ENCODE measurements around the gene TMX1. TPM values are rescaled to one million over a fixed set of nuclear protein-coding genes. Genes with fewer than 3 reads are reported as not detected.

Gene TMX1
- total RNA-seq, 2 donors from 2014 or later, result 23.2 to 29.1 TPM

- H3K27me3 ChIP-seq (replicated peaks; ENCODE audit: insufficient read depth), result no peaks in the 10 kb centered on the region
- no peaks in the 10 kb centered on the region for H3K9me3 ChIP-seq
- no peak for DNase-seq (ENCODE audit: low spot score)
- no peak for TF ChIP-seq CTCF (IDR thresholded peaks at IDR 0.05)
- no peak for TF ChIP-seq POLR2A (IDR thresholded peaks at IDR 0.05)
- TF ChIP-seq POLR2AphosphoS5 (IDR thresholded peaks at IDR 0.05), result no peak
- intact Hi-C loops (cut with DNase I), result no loop called here
- no peak overlapping the region for H3K27ac ChIP-seq
- H3K4me3 ChIP-seq, result no peak overlapping the region
- no peaks in the 10 kb centered on the region for H3K4me1 ChIP-seq (replicated peaks)
- 88% methylated on average over 6 of the region's 6 CpGs for WGBS
- H3K36me3 ChIP-seq, result no peaks in the 10 kb centered on the region
Observed at GRCh38 chr14:51295646-51296263, 55.7 kb downstream of the TMX1 start.

- intact Hi-C loops (cut with DNase I), result no loop called here
- no peak for TF ChIP-seq POLR2A (IDR thresholded peaks at IDR 0.05)
- no peak for TF ChIP-seq POLR2AphosphoS5 (IDR thresholded peaks at IDR 0.05)
- no peak for TF ChIP-seq CTCF (IDR thresholded peaks at IDR 0.05)
- no peak for DNase-seq (ENCODE audit: low spot score)
- H3K4me3 ChIP-seq, result no peak overlapping the region
- no peak overlapping the region for H3K27ac ChIP-seq
- no peaks in the 10 kb centered on the region for H3K9me3 ChIP-seq
- WGBS, result 98% methylated on average over 3 of the region's 3 CpGs
- H3K36me3 ChIP-seq, result no peaks in the 10 kb centered on the region
- no peaks in the 10 kb centered on the region for H3K4me1 ChIP-seq (replicated peaks)
- H3K27me3 ChIP-seq (replicated peaks; ENCODE audit: insufficient read depth), result no peaks in the 10 kb centered on the region
Observed at GRCh38 chr14:51297066-51297465, 57.0 kb downstream of the TMX1 start.

GRCh38 chr14:51298895-51299294 is 58.8 kb downstream of the TMX1 start:
- Histone ChIP-seq H3K4me1 (replicated peaks) (no peaks in the 10 kb centered on the region), H3K27me3 (replicated peaks; ENCODE audit: insufficient read depth) (no peaks in the 10 kb centered on the region), H3K9me3 (no peaks in the 10 kb centered on the region), H3K27ac (no peak overlapping the region), H3K36me3 (no peaks in the 10 kb centered on the region), H3K4me3 (no peak overlapping the region)
- no peak for DNase-seq (ENCODE audit: low spot score)
- TF ChIP-seq POLR2AphosphoS5 (IDR thresholded peaks at IDR 0.05) (no peak), CTCF (IDR thresholded peaks at IDR 0.05) (no peak), POLR2A (IDR thresholded peaks at IDR 0.05) (no peak)
- 67% methylated on average over 1 of the region's 1 CpG for WGBS
- intact Hi-C loops (cut with DNase I), result no loop called here

- Histone ChIP-seq H3K9me3 (no peaks in the 10 kb centered on the region), H3K36me3 (no peaks in the 10 kb centered on the region), H3K27me3 (replicated peaks; ENCODE audit: insufficient read depth) (no peaks in the 10 kb centered on the region), H3K27ac (no peak overlapping the region), H3K4me3 (no peak overlapping the region), H3K4me1 (replicated peaks) (no peaks in the 10 kb centered on the region)
- TF ChIP-seq POLR2AphosphoS5 (IDR thresholded peaks at IDR 0.05) (no peak), POLR2A (IDR thresholded peaks at IDR 0.05) (no peak), CTCF (IDR thresholded peaks at IDR 0.05) (no peak)
- intact Hi-C loops (cut with DNase I), result no loop called here
- 80% methylated on average over 3 of the region's 3 CpGs for WGBS
- no peak for DNase-seq (ENCODE audit: low spot score)
Observed at GRCh38 chr14:51302295-51303030, 62.4 kb downstream of the TMX1 start.

GRCh38 chr14:51304438-51304837 is 64.4 kb downstream of the TMX1 start:
- intact Hi-C loops (cut with DNase I), result no loop called here
- no peaks in the 10 kb centered on the region for H3K27me3 ChIP-seq (replicated peaks; ENCODE audit: insufficient read depth)
- H3K27ac ChIP-seq, result no peak overlapping the region
- DNase-seq (ENCODE audit: low spot score), result no peak
- H3K4me3 ChIP-seq, result no peak overlapping the region
- 59% methylated on average over 5 of the region's 5 CpGs for WGBS
- no peaks in the 10 kb centered on the region for H3K9me3 ChIP-seq
- no peaks in the 10 kb centered on the region for H3K36me3 ChIP-seq
- no peak for TF ChIP-seq POLR2A (IDR thresholded peaks at IDR 0.05)
- TF ChIP-seq POLR2AphosphoS5 (IDR thresholded peaks at IDR 0.05), result no peak
- no peak for TF ChIP-seq CTCF (IDR thresholded peaks at IDR 0.05)
- H3K4me1 ChIP-seq (replicated peaks), result no peaks in the 10 kb centered on the region
